Activated CD4-positive, alpha-beta T cell treated with anti-CD3 and anti-CD28 coated beads for 4 hours (primary cell): ENCODE results near the gene KCNE5.
"Not testable (repeated sequence)": the region's sequence is repeated elsewhere in the genome, so short reads cannot be mapped to it uniquely, and the experiment has no call there.

ENCODE experiments used
- DNase-seq, 2 donors: peaks; one replicate each; pipeline ENCODE4 v3.0.0-alpha.2; 2020

Gene KCNE5

GRCh38 chrX:109601486-109601885 lies 23.5 kb downstream of the KCNE5 start:
- DNase-seq = no peak

DNA sequence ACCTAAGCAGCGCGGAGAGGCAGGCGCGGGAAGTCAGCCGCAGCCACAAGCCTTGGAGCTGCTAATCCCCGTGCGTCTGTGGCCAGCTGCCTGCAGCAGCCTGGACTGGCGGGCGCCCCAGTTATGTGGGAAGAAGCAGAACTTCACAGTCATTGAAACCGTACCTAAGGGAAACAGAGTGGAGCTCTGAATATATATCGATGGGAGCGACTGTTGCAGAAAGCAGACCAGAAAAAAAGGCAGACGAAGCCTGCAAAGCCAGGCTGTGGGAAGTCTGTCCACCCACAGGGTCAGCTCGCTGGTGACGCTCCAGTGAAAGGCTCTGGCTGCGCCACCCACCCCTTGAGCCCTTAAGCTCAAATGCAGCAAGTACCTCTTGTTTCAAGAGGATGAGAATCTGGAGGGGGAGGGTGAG lies 24.7 kb downstream of the KCNE5 start:
- no peak for DNase-seq

GRCh38 chrX:109596015-109596414 lies 29.0 kb downstream of the KCNE5 start:
- no peak for DNase-seq

DNA sequence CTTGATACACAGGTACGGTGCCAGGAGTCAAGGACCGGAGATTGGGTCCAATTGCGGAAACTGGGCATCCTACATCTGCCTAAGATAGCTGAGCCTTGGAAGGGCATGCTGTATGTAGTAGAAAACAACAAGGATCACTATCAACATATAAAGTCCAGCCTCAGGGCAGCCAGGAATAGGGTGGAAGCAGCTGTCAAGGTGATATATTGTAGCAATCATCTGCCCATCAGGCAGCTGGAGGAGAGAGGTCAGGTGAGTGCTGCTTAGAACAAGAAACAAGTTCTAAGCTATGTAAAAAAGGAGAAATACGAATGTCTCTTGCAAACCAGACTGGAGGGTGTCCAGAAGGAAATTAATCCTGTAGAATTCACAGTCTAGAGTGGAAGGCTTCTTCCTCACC lies 34.8 kb downstream of the KCNE5 start:
- DNase-seq = no peak

- no peak for DNase-seq
Measured at GRCh38 chrX:109585488-109585887, 39.5 kb downstream of the KCNE5 start.

GRCh38 chrX:109578916-109579315 lies 46.1 kb downstream of the KCNE5 start:
- no peak for DNase-seq

- DNase-seq = no peak
Measured at GRCh38 chrX:109577055-109577454, 47.9 kb downstream of the KCNE5 start.

DNA sequence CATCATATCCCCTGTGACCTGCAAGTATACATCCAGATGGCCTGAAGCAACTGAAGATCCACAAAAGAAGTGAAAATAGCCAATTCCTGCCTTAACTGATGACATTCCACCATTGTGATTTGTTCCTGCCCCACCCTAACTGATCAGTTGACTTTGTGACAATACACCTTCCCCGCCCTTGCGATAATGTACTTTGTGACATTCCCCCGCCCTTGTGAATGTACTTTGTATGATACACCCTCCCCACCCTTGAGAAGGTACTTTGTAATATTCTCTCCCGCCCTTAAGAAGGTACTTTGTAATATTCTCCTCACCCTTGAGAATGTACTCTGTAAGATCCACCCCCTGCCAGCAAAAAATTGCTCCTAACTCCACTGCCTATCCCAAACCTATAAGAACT lies 48.9 kb downstream of the KCNE5 start:
- not testable (repeated sequence) for DNase-seq
